DOHH2 (cell line): ENCODE measurements around the gene NCF4.

Experiments used
- CTCF ChIP-seq: fragments of 200-600 bp; sonication (generic); IDR thresholded peaks from one replicate; pipeline ENCODE4 v1.5.1; 2014; ENCODE audit warnings: antibody characterized with exemption, mild to moderate bottlenecking, low read depth, low read length; ENCODE audit not compliant: poor library complexity, severe bottlenecking
- EZH2phosphoT487 ChIP-seq: fragments of 200-600 bp; sonication (generic); IDR thresholded peaks from 2 replicates; pipeline ENCODE4 v1.6.1; 2017; ENCODE audit warnings: borderline replicate concordance, mild to moderate bottlenecking, antibody characterized with exemption, low read length, moderate library complexity, mixed read lengths

GRCh38 chr22:36894266-36894665, 33.5 kb downstream of the NCF4 start:
- TF ChIP-seq CTCF = no peak
- TF ChIP-seq EZH2phosphoT487 = no peak
